GM19193 (cell line): ENCODE data around the gene TBCB.

Experiments
- POLR2A ChIP-seq: IDR thresholded peaks from 4 replicates; pipeline ENCODE4 v1.6.1; 2011; ENCODE audit not compliant: insufficient read depth, insufficient read length; ENCODE audit errors: extremely low read depth

Gene TBCB

DNA sequence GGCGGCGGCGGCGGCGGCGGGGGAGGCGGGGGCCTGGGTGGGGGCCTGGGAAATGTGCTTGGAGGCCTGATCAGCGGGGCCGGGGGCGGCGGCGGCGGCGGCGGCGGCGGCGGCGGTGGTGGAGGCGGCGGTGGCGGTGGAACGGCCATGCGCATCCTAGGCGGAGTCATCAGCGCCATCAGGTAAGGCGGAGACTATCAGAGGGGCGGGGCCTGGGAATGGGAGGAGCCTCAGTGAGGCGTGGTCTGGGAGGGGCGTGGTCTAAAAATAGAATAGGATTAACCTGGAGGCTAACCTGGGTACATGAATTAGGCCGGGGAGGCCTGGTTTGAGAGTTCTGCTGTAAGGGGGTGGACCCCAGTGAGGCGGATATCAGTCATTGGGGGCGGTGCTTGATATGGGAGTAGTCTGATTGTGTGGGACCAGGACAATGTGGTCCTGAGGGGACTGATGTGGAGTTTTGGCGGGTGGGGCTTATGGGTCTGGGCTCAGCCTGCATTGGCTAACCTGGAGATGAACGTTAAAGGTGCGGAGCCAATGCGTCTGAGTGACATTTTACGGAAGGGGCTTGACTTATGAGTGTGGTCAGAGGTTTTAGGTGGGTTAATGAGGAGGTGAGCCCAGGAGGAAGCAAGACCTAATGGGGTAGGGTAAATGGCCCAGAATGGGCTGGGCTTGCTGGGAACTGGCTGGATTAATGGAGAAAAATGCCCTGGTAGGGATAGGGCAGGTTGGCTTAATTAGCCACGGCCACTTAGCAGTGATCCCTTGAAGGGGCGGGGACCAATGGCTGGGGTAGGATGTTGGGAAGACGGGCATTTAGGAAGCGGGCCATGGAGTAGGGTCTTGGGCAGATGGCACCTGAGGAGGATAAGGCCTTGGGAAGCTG, 26.0 kb downstream of the TBCB start:
- TF ChIP-seq POLR2A = no peak

DNA sequence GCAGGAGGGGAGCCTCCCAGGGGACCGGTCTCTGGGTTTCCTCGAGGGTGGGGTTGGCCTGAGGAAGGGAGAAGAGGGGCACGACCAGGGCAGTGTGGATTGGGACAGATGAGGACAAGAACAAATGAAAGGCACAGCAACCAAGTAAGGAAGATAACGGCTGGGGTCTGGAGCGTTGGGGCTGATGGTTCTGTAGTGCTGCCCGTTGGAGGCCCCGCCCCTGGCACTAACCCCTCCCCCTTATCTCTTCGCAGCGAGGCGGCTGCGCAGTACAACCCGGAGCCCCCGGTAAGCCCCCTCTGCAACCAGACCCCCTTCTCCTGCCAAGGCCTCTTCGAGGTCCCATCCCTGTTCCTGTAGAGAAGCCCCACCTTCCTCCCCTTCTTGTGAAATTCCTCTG, 26.8 kb downstream of the TBCB start:
- TF ChIP-seq POLR2A = no peak

DNA sequence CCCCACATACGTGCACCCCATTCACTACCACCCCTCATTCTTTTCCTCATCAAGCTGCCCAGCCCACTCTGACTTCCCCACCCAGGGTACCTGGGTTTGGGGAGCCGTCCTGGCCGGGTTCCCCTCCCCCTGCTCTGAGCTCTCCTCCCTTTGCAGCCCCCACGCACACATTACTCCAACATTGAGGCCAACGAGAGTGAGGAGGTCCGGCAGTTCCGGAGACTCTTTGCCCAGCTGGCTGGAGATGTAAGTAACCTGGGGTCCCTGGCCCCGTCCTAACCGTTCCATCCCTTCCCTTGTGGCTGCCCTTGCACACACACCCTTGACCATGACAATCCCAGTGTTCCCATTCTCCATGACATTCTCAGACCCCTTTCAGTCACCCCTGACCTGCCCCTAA, 27.2 kb downstream of the TBCB start:
- TF ChIP-seq POLR2A = no peak

DNA sequence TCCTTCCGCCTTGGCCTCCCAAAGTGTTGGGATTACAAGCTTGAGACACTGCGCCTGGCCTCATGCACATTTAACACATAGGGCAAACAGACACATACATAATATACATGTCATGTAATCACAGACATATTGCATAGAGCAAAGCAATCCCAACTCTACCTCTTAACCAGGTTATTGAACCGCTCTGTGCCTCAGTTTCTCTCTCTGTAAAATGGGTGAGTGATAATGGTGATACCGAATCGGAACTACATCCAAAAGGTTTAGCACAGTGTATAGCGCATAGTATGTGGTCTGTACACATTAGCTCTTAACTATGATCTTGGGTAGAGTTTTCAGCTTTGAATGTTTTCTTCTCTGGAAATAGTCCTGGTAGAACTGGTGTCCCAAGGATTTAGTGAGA, 29.4 kb downstream of the TBCB start:
- TF ChIP-seq POLR2A = no peak

DNA sequence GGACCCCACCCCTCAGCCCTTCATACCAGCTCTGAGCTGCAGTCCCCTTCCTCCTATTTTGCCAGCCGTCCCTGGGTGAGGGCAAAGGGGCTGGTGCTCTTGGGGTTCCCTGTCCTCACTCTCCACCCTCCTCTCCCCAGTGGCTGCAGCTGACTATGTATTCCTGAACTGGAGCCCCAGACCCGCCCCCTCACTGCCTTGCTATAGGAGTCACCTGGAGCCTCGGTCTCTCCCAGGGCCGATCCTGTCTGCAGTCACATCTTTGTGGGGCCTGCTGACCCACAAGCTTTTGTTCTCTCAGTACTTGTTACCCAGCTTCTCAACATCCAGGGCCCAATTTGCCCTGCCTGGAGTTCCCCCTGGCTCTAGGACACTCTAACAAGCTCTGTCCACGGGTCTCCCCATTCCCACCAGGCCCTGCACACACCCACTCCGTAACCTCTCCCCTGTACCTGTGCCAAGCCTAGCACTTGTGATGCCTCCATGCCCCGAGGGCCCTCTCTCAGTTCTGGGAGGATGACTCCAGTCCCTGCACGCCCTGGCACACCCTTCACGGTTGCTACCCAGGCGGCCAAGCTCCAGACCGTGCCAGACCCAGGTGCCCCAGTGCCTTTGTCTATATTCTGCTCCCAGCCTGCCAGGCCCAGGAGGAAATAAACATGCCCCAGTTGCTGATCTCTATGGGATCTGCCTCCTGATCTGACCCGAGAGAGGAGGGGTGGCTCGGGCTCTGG, 34.6 kb downstream of the TBCB start:
- TF ChIP-seq POLR2A = no peak

DNA sequence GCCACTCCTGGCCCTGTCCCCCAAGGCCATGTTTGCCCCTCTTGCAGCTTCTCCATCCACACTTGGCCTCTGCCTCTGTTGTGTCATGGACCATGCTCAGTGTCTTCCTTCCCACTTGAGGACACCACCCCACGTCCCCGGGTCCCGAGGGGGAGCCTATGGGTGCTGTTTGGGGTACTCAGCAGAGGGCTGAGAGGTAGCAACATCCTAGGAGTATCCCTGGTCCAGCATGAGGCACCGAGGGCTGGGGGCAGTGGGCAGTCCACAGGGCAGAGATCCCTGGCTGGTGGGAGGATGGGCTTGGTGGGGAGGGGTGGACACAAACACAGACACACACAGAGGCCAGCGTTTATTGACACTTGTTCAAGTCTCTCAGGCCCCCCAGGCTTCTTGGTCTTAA, 35.3 kb downstream of the TBCB start:
- TF ChIP-seq POLR2A = no peak

DNA sequence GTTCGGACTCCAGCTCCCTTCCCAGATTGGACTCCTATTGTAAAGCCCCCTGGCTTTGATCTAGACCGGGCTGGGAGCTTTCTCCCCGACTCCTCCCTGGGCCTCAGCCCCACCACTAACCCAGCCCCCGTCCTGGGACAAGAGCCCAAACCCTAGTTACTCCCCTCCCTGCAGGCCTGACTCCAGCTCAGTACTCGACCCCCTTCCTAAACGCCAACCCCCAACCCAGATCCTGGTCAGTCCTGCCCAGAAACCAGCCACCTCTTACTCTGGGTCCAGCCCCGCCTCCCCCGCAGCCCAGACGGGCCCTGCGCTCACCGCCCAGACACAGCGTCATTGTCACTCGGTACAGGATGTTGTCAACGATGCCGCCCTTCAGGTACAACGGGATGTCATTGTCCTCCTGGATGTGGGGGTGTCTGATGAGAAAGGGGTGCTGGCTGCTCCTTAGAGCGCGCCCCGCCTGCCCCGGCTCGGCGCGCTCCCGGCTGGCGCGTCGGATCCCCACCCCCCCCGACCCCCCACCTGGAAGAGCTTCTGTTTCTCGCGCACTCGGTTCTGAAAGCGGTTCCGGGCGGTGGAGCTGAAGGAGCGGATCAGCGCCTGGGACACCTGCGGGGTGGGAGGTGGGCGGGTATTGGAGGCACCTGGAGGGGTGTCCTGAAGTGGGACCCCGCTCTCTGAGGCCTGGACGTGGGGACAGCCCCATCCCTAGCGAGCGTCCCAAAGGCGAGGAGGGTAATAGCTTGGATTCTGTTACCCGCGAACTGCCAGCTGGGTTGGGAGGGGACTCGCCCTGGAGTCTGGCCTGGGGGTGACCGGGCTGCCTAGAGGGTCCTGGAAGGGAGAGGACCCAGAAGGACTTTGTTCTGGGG, 36.1 kb downstream of the TBCB start:
- TF ChIP-seq POLR2A = peak; percentile 11

DNA sequence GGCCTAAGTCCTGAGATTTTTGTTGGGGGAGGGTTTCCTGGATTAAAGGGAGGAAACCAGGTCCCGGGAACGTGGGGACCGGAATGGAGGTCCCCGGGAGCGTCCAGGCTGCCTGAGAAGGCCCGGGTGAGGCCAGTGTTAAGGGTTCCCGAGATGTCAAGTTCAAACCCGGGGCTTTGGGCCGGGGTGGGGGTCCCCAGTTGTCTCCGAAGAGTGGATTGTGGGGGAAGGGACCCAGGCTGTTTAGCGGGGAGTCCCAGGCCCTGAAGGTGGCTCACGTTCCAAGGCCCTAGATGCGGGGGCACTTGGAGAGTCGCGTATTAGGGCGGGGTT, 36.7 kb downstream of the TBCB start:
- no peak for TF ChIP-seq POLR2A

DNA sequence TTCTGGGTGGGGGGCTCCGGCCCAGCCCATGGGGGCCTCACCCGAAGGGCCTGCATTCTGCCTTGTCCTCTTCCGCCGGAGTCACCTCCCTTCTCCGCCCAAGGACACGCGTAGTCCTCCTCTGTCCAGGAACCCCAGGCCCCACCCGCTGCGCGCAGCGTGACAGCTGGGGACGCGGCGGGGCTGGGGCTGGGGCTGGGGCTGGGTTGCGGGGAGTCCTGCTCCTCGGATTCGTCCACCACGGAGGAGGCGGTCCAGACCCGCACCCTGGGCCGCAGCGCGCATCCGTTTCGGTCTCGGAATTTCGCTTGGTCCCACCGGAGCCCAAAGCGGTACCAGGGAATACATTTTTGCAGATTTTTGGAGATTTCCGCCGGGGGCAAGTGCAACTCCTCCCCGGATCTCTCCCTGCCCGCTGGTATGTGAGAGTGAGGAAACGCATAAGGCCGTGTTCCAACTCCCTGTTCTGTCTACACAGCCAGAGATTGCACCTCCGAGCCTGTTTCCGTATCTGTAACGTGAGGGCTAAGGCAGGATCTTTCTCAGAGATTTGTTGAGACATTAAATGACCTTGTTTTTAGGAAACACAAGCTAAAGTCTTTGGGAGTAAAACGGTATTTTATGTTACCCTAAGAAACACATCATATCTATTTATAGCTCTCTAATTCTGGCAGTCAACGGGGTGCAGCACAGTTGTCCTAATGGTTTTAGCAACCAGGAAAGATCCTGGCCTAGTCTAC, 37.3 kb downstream of the TBCB start, which contains the start of gene COX7A1:
TSS of gene COX7A1 (minus strand) at position 96 of the 740 bp plus-strand sequence. CDS start at position 56, 40 bp downstream.
- no peak for TF ChIP-seq POLR2A

DNA sequence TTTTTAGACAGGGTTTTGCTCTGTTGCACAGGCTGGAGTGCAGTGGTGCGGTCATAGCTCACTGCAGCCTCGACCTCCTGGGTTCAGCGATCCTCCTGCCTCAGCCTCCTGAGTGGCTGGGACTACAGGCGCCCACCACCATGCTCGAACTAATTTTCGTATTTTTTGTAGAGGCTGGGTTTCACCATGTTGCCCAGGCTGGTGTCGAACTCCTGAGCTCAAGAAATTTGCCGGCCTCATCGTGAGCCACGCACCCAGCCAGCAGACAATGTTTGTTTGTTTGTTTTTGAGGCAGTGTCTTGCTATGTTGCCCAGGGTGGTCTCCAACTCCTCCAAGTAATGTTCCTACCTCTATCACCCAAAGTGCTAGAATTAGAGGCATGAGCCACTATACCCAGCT, 37.9 kb downstream of the TBCB start:
- no peak for TF ChIP-seq POLR2A

DNA sequence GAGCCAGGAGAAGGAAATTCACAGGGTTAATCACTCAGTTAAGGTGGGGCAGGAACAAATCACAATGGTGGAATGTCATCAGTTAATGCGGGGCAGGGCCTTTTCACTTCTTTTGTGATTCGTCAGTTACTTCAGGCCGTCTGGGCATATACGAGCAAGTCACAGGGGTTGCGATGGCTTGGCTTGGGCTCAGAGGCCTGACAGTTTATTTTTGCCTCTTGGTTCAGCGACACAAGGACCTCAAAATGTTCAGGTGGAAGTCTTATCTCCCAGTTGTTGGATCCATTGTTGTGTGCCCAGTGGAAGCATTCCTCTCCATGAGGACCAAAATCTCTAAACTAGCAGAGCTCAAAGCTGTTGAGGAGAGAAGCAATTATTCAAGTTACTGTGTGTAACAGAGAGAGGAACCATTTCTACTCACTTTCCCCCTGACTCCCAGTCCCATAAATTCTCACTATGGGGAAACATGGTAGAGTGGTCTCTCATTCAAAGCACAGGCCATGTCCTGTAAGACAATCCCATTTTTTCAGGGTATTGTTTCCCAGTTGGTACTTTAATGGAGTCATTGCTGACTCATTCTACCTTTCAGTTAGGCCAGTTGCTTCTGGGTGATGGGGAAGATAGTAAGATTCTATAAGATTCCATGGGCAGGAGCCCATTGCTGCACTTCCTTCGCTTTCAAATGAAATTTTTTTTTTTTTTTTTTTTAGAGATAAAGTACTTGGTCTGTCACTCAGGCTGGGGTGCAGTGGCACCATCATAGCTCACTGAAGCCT, 45.7 kb downstream of the TBCB start:
- no peak for TF ChIP-seq POLR2A

DNA sequence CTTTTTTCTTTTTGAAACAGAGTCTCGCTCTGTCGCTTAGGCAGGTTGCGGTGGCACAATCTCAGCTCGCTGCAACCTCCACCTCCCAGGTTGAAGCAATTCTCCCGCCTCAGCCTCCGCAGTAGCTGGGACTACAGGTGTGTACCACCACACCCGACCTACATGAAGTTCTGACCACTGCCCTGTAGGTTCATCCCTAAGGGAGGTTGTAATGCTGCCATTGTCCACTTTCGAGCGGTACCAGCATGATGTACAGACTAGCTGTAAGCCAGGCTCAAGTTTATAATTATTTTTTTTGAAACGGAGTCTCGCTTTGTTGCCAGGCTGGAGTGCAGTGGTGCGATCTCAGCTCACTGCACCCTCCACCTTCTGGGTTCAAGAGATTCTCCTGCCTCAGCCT, 48.5 kb downstream of the TBCB start:
- no peak for TF ChIP-seq POLR2A

DNA sequence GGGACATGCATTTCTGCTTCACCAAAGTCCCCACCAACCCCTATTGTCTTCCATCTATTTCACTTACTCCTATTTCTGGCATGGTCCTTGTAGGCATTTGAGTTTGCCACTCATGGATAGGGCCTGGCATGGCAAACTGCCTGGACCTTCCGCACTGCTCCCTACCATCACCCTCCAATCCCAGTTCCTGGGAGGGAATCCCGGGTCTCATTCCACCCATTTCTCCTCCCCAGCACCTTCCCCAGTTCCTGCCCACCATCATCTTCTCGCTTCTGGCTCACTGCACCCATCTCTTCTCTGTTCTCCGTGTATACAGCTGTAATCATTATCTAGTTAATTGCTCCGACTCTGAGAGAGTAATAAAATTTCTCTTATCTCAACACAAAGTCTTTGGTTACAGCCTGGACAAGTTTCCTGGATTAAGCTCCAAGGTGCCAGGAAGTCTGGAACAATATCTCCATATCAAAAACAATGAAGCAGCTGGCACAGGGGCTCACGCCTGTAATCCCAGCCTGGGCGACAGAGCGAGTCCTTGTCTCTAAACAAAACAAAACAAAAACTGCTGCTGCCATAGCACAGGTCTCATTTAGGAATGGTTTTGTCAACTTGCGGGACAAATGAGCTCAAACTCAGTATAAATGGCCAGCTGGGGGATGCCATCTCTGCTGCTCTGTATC, 54.0 kb downstream of the TBCB start:
- no peak for TF ChIP-seq POLR2A
